Measurements from ENCODE around the gene ANP32B. TPM values are rescaled to one million over a fixed set of nuclear protein-coding genes. Genes with fewer than 3 reads are reported as not detected.
A peak's percentile ranks its signal among the peaks of the same experiment; 100 is the strongest.

ANP32B gene
- total RNA-seq, 1 donor from 2014 or later: 18.8 TPM

DNA sequence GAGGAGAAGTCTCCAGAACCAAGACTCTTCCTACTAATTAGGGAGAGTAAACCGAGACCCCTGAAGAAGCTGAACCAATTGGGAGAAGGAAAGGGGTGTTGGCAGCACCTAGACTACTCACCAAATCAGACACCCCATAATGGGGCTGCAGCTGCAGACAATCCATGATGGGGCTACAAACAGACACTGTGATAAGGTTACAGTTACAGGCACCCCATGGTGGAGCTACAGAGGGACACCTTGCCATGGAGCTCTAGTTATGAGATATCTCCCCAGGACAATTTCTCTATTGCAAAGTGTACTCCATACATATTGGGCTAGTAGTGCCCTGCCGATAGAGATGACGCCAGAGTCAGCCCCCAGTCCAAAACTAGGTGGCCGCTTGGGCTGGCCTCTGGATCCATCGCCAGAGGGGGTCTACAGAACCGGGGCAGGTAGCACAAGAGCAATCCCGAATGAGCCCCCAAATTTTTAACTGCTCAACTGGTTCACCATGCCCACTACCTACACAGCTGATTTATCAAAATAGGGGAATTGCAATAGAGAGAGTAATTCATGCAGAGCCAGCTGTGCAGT lies 71.3 kb downstream of the ANP32B start:
- no peaks in the 10 kb centered on the region for H3K36me3 ChIP-seq (ENCODE audit: control insufficient read depth in 3 of 3, insufficient read depth in 3 of 3, low read length in 3 of 3)
- H3K4me3 ChIP-seq (ENCODE audit: low read length in 3 of 3): no peak overlapping the region
- peaks cover 4 to 13% (median 12%) of the 10 kb centered on the region in 3 donors for H3K4me1 ChIP-seq (ENCODE audit: control insufficient read depth in 3 of 3, insufficient read depth in 3 of 3, low read length in 3 of 3)
- no peaks in the 10 kb centered on the region for H3K27me3 ChIP-seq (ENCODE audit: control insufficient read depth in 3 of 3, insufficient read depth in 3 of 3, low read length in 3 of 3)
- H3K27ac ChIP-seq (ENCODE audit: low read depth, low read length): no peak overlapping the region
- no peaks in the 10 kb centered on the region for H3K9me3 ChIP-seq (ENCODE audit: control insufficient read depth in 3 of 3, low read length in 3 of 3)
- no peak overlapping the region for H3K9ac ChIP-seq (ENCODE audit: low read depth in 1 of 3, low read length in 3 of 3)

DNA sequence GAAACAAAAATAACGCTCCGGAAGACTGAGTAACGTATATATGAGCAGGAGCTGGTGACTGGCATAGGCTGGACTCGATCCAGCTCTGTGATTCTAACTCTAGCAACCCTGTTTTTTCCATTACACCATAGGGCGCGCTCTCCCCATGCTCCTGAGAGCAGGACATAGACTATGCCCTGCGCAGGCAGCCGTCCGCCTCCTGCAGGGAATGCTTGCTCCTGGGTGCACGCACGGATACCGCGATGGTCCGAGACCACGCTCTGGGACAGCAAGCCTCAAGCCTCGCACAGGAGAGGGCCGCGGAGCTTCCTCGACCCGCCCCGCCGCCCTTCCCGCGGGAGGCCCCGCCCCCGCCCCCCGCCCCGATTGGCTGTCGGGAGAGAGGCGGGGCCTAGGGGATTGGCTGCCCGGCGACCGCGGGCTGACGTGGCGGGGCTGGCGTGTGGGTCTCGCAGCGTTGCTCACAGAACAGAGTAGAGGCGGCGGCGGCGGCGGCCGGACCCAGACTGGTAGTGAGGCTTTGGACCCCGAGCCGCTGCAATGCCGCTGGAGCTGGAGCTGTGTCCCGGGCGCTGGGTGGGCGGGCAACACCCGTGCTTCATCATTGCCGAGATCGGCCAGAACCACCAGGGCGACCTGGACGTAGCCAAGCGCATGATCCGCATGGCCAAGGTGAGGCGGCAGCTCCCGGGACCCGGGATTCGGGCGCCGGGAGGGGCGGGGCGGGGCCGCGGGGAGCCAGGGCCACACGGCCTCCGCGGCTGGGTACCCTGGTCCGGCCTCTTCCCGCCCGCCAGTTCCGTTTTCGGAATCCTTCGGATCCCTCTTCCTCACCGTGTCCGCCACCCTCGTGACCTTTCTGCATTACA lies 73.4 kb downstream of the ANP32B start, which contains the start of gene NANS:
Gene NANS, plus strand, starts transcription at position 464 of the 869 bp plus-strand sequence. Its CDS starts 77 bp downstream, at position 541.
- no peaks in the 10 kb centered on the region for H3K9me3 ChIP-seq (ENCODE audit: control insufficient read depth in 3 of 3, low read length in 3 of 3)
- peak within 1 kb of the TSS; percentile 88 to 94 (median 91) for H3K4me3 ChIP-seq (ENCODE audit: low read length in 3 of 3)
- peak within 1 kb of the TSS; percentile 87 for H3K27ac ChIP-seq (ENCODE audit: low read depth, low read length)
- H3K4me1 ChIP-seq (ENCODE audit: control insufficient read depth in 3 of 3, insufficient read depth in 3 of 3, low read length in 3 of 3): peaks cover 4 to 13% (median 12%) of the 10 kb centered on the region in 3 donors
- H3K36me3 ChIP-seq (ENCODE audit: control insufficient read depth in 3 of 3, insufficient read depth in 3 of 3, low read length in 3 of 3): peaks cover 3 to 5% (median 4%) of the 10 kb centered on the region in 3 donors
- no peaks in the 10 kb centered on the region for H3K27me3 ChIP-seq (ENCODE audit: control insufficient read depth in 3 of 3, insufficient read depth in 3 of 3, low read length in 3 of 3)
- H3K9ac ChIP-seq (ENCODE audit: low read depth in 1 of 3, low read length in 3 of 3): peak within 1 kb of the TSS; percentile 82 to 89 (median 84)

DNA sequence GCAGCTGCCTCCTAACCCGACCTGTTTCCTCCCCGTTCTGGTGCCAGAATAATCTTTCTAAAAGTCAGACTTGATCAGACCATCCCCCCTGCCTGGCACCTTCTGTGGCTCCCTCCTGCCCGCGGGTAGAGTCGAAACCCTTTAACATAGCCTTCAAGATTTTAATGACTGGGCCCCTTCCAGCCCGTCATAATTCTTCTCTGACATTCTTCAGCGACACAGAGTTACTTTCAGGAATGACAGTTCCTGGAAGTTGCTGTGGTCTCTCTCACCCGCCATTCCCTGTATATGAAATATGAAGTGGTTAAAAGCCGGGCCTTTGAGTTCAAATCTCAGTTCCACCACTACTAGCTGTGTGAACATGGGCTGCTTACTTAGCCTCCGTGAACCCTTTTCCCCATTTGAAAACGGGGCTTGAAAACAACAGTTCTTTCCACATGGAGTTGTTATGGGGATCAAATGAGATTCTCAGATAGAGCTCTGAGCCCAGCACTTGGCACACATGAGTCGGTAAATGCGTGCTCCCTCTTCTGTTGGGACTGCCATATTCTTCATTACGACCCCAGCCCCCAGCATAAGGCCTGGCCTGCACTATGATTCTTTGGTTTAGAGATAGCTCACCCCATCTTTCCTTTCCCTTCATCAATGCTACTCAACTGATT lies 74.1 kb downstream of the ANP32B start:
- H3K4me3 ChIP-seq (ENCODE audit: low read length in 3 of 3): peak overlapping the region; percentile 88 to 94 (median 91)
- H3K27ac ChIP-seq (ENCODE audit: low read depth, low read length): peak overlapping the region; percentile 87
- H3K27me3 ChIP-seq (ENCODE audit: control insufficient read depth in 3 of 3, insufficient read depth in 3 of 3, low read length in 3 of 3): no peaks in the 10 kb centered on the region
- H3K36me3 ChIP-seq (ENCODE audit: control insufficient read depth in 3 of 3, insufficient read depth in 3 of 3, low read length in 3 of 3): peaks cover 8 to 11% (median 9%) of the 10 kb centered on the region in 3 donors
- peak overlapping the region; percentile 79 to 84 (median 82) for H3K9ac ChIP-seq (ENCODE audit: low read depth in 1 of 3, low read length in 3 of 3)
- no peaks in the 10 kb centered on the region for H3K9me3 ChIP-seq (ENCODE audit: control insufficient read depth in 3 of 3, low read length in 3 of 3)
- peaks cover 4 to 13% (median 12%) of the 10 kb centered on the region in 3 donors for H3K4me1 ChIP-seq (ENCODE audit: control insufficient read depth in 3 of 3, insufficient read depth in 3 of 3, low read length in 3 of 3)

DNA sequence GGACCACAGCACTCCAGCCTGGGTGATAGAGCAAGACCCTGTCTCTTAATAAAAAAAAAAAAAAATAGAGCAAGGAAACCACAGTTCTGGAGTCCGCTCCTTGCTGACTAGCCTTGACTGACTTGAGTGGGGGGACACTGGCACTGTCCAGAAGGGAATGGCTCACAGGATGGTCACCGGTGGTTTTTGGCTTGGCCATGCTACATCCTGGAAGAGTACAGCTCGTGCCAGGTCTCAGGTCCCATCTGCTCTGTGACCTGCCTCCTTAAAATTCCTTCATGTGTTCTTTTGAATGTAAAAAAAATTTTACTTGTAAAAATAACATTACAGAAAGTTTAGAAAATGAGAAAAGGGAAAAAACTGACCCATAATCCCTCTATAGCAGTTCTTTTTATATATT lies 79.0 kb downstream of the ANP32B start:
- H3K4me1 ChIP-seq (ENCODE audit: control insufficient read depth in 3 of 3, insufficient read depth in 3 of 3, low read length in 3 of 3): peaks cover 4 to 6% (median 5%) of the 10 kb centered on the region in 3 donors
- H3K36me3 ChIP-seq (ENCODE audit: control insufficient read depth in 3 of 3, insufficient read depth in 3 of 3, low read length in 3 of 3): peaks cover 12 to 21% (median 15%) of the 10 kb centered on the region in 3 donors
- H3K9ac ChIP-seq (ENCODE audit: low read depth in 1 of 3, low read length in 3 of 3): no peak overlapping the region
- no peaks in the 10 kb centered on the region for H3K9me3 ChIP-seq (ENCODE audit: control insufficient read depth in 3 of 3, low read length in 3 of 3)
- H3K27ac ChIP-seq (ENCODE audit: low read depth, low read length): no peak overlapping the region
- H3K4me3 ChIP-seq (ENCODE audit: low read length in 3 of 3): no peak overlapping the region
- no peaks in the 10 kb centered on the region for H3K27me3 ChIP-seq (ENCODE audit: control insufficient read depth in 3 of 3, insufficient read depth in 3 of 3, low read length in 3 of 3)

DNA sequence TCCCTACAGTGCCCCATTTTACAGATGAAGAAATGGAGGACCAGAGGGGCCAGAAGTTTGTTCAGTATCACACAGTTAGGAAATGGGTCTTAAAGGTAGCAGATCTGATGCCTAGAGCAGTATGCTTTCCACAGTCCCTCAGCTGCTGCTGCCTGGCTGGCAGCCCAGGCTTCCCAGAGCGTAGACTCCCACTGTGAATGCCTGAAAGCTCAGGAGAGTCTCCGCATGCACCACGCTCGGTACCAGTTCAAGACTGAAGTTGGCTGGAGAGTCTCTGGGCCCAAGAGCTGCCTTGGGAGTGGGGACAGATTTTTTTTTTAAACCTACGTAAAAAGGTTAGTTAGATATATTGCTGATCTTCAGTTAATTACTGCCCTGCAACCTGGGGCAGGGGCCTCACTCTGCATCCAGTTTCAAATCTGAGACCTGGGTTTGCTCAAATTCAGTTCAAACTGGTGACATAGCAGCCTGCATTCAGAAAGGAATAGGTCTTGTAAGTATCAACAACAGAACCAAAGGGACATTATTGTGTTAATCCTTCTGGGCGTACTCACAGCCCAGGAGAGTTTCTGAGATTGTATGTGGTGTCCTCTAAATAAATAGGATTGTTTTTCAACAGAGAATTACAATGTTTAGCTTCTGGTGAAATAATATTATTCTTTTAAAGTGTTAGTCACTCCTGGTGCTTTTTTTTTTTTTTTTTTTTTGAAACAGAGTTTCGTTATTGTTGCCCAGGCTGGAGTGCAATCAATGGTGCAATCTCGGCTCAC lies 81.7 kb downstream of the ANP32B start:
- no peaks in the 10 kb centered on the region for H3K9me3 ChIP-seq (ENCODE audit: control insufficient read depth in 3 of 3, low read length in 3 of 3)
- H3K27ac ChIP-seq (ENCODE audit: low read depth, low read length): no peak overlapping the region
- no peak overlapping the region for H3K9ac ChIP-seq (ENCODE audit: low read depth in 1 of 3, low read length in 3 of 3)
- H3K27me3 ChIP-seq (ENCODE audit: control insufficient read depth in 3 of 3, insufficient read depth in 3 of 3, low read length in 3 of 3): no peaks in the 10 kb centered on the region
- H3K4me1 ChIP-seq (ENCODE audit: control insufficient read depth in 3 of 3, insufficient read depth in 3 of 3, low read length in 3 of 3): no peaks in the 10 kb centered on the region
- no peak overlapping the region for H3K4me3 ChIP-seq (ENCODE audit: low read length in 3 of 3)
- peaks cover 12 to 21% (median 15%) of the 10 kb centered on the region in 3 donors for H3K36me3 ChIP-seq (ENCODE audit: control insufficient read depth in 3 of 3, insufficient read depth in 3 of 3, low read length in 3 of 3)

Small RNA genes lying within 50 kb of the gene (small RNA-seq; reads per million reads assigned to genes)
- not detected for gene RNU6-918P

Other genes with a start within 250 kb of the ANP32B start
- gene FOXE1, start 130.1 kb upstream of the ANP32B start, total RNA-seq: not detected
- gene TRMO, start 60.8 kb upstream of the ANP32B start, total RNA-seq: 18.3 TPM
- gene HEMGN, start 45.2 kb upstream of the ANP32B start, total RNA-seq: 7.3 TPM
- 32.4 TPM for gene NANS, start 73.4 kb downstream of the ANP32B start, total RNA-seq
- 1.0 TPM for gene TRIM14, start 135.9 kb downstream of the ANP32B start, total RNA-seq
- gene CORO2A, start 209.3 kb downstream of the ANP32B start, total RNA-seq: under 0.01 TPM